Cardiac septum (tissue), 1 donor: ENCODE results near the gene SNRNP40. TPM values are rescaled to one million over a fixed set of nuclear protein-coding genes. Genes with fewer than 3 reads are reported as not detected.
"Not testable (repeated sequence)": the region's sequence is repeated elsewhere in the genome, so short reads cannot be mapped to it uniquely, and the experiment has no call there.

Experiments used
- DNase-seq: peaks from one replicate; pipeline ENCODE4 v3.0.0-alpha.2; 2020; ENCODE audit warnings: low spot score
- intact Hi-C: fragments of 100-400 bp; cut with DNase I; formaldehyde crosslinking; loops from one replicate; pipeline ENCODE4 v1.14.0; 2022
- total RNA-seq: library from RNA; stranded (reverse); fragmentation: NEBNext Ultra II Directional; extraction: Animal tissue kit (Norgen Biotek cat#: 25700); gene quantifications from one replicate; pipeline ENCODE4 v1.2.1, GENCODE V29; 2021
- donor health status: DM: no; HTN: no; CAD: no.

Gene SNRNP40
- total RNA-seq, 1 donor from 2014 or later: 21.6 TPM

GRCh38 chr1:31295874-31296485 lies 608 bp downstream of the SNRNP40 start:
- intact Hi-C loops: loop anchor here (10.0 kb wide), 1 partner anchor 231 kb away; the partner anchor contains the start of gene PUM1
- DNase-seq: no peak

GRCh38 chr1:31289021-31289420 lies 7.6 kb downstream of the SNRNP40 start:
- no peak for DNase-seq
- intact Hi-C loops: no loop called here

GRCh38 chr1:31287791-31288190 lies 8.8 kb downstream of the SNRNP40 start:
- intact Hi-C loops, DNase-seq: not testable (repeated sequence)

- DNase-seq, intact Hi-C loops: not testable (repeated sequence)
Measured at GRCh38 chr1:31282426-31282825, 14.2 kb downstream of the SNRNP40 start.

GRCh38 chr1:31273619-31274018 lies 23.0 kb downstream of the SNRNP40 start:
- no peak for DNase-seq

GRCh38 chr1:31272369-31272768 lies 24.2 kb downstream of the SNRNP40 start:
- DNase-seq: no peak
- intact Hi-C loops: no loop called here

More at GRCh38 chr1:31273619-31274018, 23.0 kb downstream of the SNRNP40 start:
- intact Hi-C loops: no loop called here

- intact Hi-C loops: no loop called here
- DNase-seq: no peak
Measured at GRCh38 chr1:31266547-31266946, 30.0 kb downstream of the SNRNP40 start.

- intact Hi-C loops: no loop called here
Measured at GRCh38 chr1:31264790-31265386, 31.7 kb downstream of the SNRNP40 start.

GRCh38 chr1:31263408-31263807 lies 33.2 kb downstream of the SNRNP40 start:
- no peak for DNase-seq
- intact Hi-C loops: no loop called here

More at GRCh38 chr1:31264790-31265386, 31.7 kb downstream of the SNRNP40 start:
- DNase-seq: no peak

- DNase-seq, intact Hi-C loops: not testable (repeated sequence)
Measured at GRCh38 chr1:31262393-31262792, 34.2 kb downstream of the SNRNP40 start.

- intact Hi-C loops: no loop called here
- DNase-seq: no peak
Measured at GRCh38 chr1:31261916-31262315, 34.7 kb downstream of the SNRNP40 start.

GRCh38 chr1:31259746-31260145 lies 36.8 kb downstream of the SNRNP40 start:
- intact Hi-C loops: no loop called here
- DNase-seq: no peak

- DNase-seq: no peak
- intact Hi-C loops: no loop called here
Measured at GRCh38 chr1:31258581-31258980, 38.0 kb downstream of the SNRNP40 start.

GRCh38 chr1:31257213-31257612 lies 39.4 kb downstream of the SNRNP40 start:
- intact Hi-C loops: no loop called here
- no peak for DNase-seq

- DNase-seq: no peak
- intact Hi-C loops: no loop called here
Measured at GRCh38 chr1:31249854-31250253, 46.7 kb downstream of the SNRNP40 start.

- intact Hi-C loops: no loop called here
- DNase-seq: no peak
Measured at GRCh38 chr1:31248276-31248675, 48.3 kb downstream of the SNRNP40 start.

- intact Hi-C loops: no loop called here
- DNase-seq: no peak
Measured at GRCh38 chr1:31244326-31244725, 52.3 kb downstream of the SNRNP40 start.

GRCh38 chr1:31243501-31244286 lies 52.9 kb downstream of the SNRNP40 start:
- no peak for DNase-seq
- intact Hi-C loops: no loop called here

- DNase-seq: no peak
- intact Hi-C loops: no loop called here
Measured at GRCh38 chr1:31241321-31241720, 55.3 kb downstream of the SNRNP40 start.

GRCh38 chr1:31239653-31240241 lies 56.8 kb downstream of the SNRNP40 start, which contains the start of gene NKAIN1:
TSS of gene NKAIN1 (minus strand) at chr1:31239887. CDS start at chr1:31239547, 340 bp downstream.
- intact Hi-C loops: no loop called here
- no peak for DNase-seq
